GM12865 (cell line): ENCODE data around the gene PDYN.

ENCODE experiments used
- DNase-seq: peaks from one replicate; pipeline ENCODE4 v3.0.0; 2010; ENCODE audit warnings: low read depth
- H3K4me3 ChIP-seq: 2 replicates; pipeline ENCODE4 v1.5.1; 2011; ENCODE audit warnings: mild to moderate bottlenecking, low read depth, low read length, control low read depth
- CTCF ChIP-seq: IDR thresholded peaks from 2 replicates; pipeline ENCODE4 v1.5.1; 2011; ENCODE audit warnings: low read length, control low read depth, low read depth, inconsistent platforms; ENCODE audit not compliant: insufficient read depth; ENCODE audit errors: missing control alignments

Gene PDYN

GRCh38 chr20:1947535-1947846 is 46.4 kb downstream of the PDYN start:
- no peak for DNase-seq
- no peak overlapping the region for H3K4me3 ChIP-seq
- no peak for TF ChIP-seq CTCF

GRCh38 chr20:1946762-1947534 is 46.9 kb downstream of the PDYN start:
- TF ChIP-seq CTCF: no peak
- no peak for DNase-seq
- H3K4me3 ChIP-seq: no peak overlapping the region

GRCh38 chr20:1946442-1946761 is 47.5 kb downstream of the PDYN start:
- H3K4me3 ChIP-seq: no peak overlapping the region
- no peak for DNase-seq
- no peak for TF ChIP-seq CTCF

GRCh38 chr20:1945660-1946059 is 48.2 kb downstream of the PDYN start:
- DNase-seq: no peak
- TF ChIP-seq CTCF: no peak
- H3K4me3 ChIP-seq: no peak overlapping the region

- no peak for DNase-seq
- no peak for TF ChIP-seq CTCF
- no peak overlapping the region for H3K4me3 ChIP-seq
These were observed 48.7 kb downstream of the PDYN start for GRCh38 chr20:1945134-1945618.

GRCh38 chr20:1944345-1945091 is 49.3 kb downstream of the PDYN start:
- no peak for DNase-seq
- TF ChIP-seq CTCF: no peak
- no peak overlapping the region for H3K4me3 ChIP-seq
